H1 (cell line): ENCODE data around the gene BTBD8. TPM values are rescaled to one million over a fixed set of nuclear protein-coding genes. Genes with fewer than 3 reads are reported as not detected.

Experiments used
- CBX5 ChIP-seq: fragments of 300-800, 300-1000 bp; sonication (generic); IDR thresholded peaks from 2 replicates; pipeline ENCODE4 v1.7.1; 2016; ENCODE audit warnings: antibody characterized with exemption, low read length, low read depth
- RNF2 ChIP-seq: fragments of 200-900, 300-1000 bp; sonication (generic); IDR thresholded peaks from 2 replicates; pipeline ENCODE4 v1.7.1; 2016; ENCODE audit warnings: borderline replicate concordance, low read depth, mild to moderate bottlenecking, antibody characterized with exemption, low read length; ENCODE audit not compliant: poor library complexity, severe bottlenecking; ENCODE audit errors: missing control alignments
- polyA plus RNA-seq, 7 experiments: library from polyadenylated mRNA; depleted of rRNA in 3 of 7; stranded (reverse) in 5 of 7; unstranded in 2 of 7; fragments of >200 nt in 5 of 7; fragments of 200-250 nt in 2 of 7; gene quantifications; 1 replicate in 5 of 7; 2 replicates in 1 of 7; 4 replicates in 1 of 7; pipeline versions ENCODE4 v1.2.1 to v1.2.3, GENCODE V29; 2011 to 2013; ENCODE audit warnings: missing spikeins in 2 of 7, mixed read lengths in 2 of 7
- total RNA-seq: library from RNA; stranded (reverse); fragmentation: NEBNext Ultra II Directional; extraction: Animal tissue kit (Norgen Biotek cat#: 25700); gene quantifications from 2 replicates; pipeline ENCODE4 v1.2.1, GENCODE V29; 2021

The BTBD8 gene
- total and polyA plus RNA-seq, 2 of the 8 experiments (the other 6 are each of a cell fraction or from before 2014, with no cell fraction given): 0.44 to 2.5 TPM

DNA sequence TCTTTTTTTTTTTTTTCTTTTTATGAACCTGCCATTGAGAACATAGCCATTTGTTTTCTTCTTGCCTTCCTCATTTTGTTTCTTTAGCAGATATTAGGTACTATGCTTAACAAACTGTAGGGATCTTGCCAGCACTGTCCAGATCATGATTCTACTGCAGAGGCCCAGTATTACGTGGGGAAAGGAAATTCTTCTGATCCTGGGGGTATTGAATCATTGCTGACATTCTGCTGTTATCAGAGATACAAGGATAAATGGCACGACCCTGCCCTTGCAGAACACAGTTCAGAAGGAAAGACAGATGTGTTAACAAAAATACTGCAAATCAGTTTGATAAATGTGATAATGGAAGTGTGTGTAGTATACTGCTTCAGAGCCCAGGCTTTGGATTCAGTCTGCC lies 56.2 kb downstream of the BTBD8 start (continued):
- TF ChIP-seq CBX5 (no peak), RNF2 (no peak)
